Pulmonary artery endothelial cell (primary cell): ENCODE results near the gene PIP5KL1. TPM values are rescaled to one million over a fixed set of nuclear protein-coding genes. Genes with fewer than 3 reads are reported as not detected.
"Not testable (repeated sequence)": the region's sequence is repeated elsewhere in the genome, so short reads cannot be mapped to it uniquely, and the experiment has no call there.

Experiments used
- DNase-seq: peaks from one replicate; pipeline ENCODE4 v3.0.0-alpha.2; 2011; ENCODE audit warnings: low read depth, low spot score
- total RNA-seq: library from RNA; depleted of rRNA; stranded (reverse); fragments of >200 nt; gene quantifications from 2 replicates; pipeline ENCODE4 v1.2.3, GENCODE V29; 2014

Gene PIP5KL1
- total RNA-seq, 1 donor from 2014 or later: 0.79 TPM

GRCh38 chr9:127896395-127897192, 34.0 kb downstream of the PIP5KL1 start:
- DNase-seq: no peak

- DNase-seq: no peak
Observed at GRCh38 chr9:127895811-127896210, 34.8 kb downstream of the PIP5KL1 start.

- DNase-seq: no peak
Observed at GRCh38 chr9:127893392-127893791, 37.2 kb downstream of the PIP5KL1 start.

GRCh38 chr9:127892831-127893230, 37.7 kb downstream of the PIP5KL1 start:
- no peak for DNase-seq

- DNase-seq: no peak
Observed at GRCh38 chr9:127890053-127890452, 40.5 kb downstream of the PIP5KL1 start.

- no peak for DNase-seq
Observed at GRCh38 chr9:127887792-127888191, 42.8 kb downstream of the PIP5KL1 start.

GRCh38 chr9:127886401-127886972, 44.1 kb downstream of the PIP5KL1 start:
- DNase-seq: no peak

- no peak for DNase-seq
Observed at GRCh38 chr9:127885508-127886281, 44.9 kb downstream of the PIP5KL1 start.

GRCh38 chr9:127884976-127885490, 45.5 kb downstream of the PIP5KL1 start:
- DNase-seq: no peak

- DNase-seq: no peak
Observed at GRCh38 chr9:127884427-127884911, 46.1 kb downstream of the PIP5KL1 start.

- no peak for DNase-seq
Observed at GRCh38 chr9:127883959-127884358, 46.6 kb downstream of the PIP5KL1 start.

GRCh38 chr9:127881715-127882114, 48.9 kb downstream of the PIP5KL1 start:
- not testable (repeated sequence) for DNase-seq

GRCh38 chr9:127880143-127880542, 50.4 kb downstream of the PIP5KL1 start:
- DNase-seq: no peak

GRCh38 chr9:127878652-127879390, 51.8 kb downstream of the PIP5KL1 start:
- no peak for DNase-seq

- no peak for DNase-seq
Observed at GRCh38 chr9:127878001-127878651, 52.5 kb downstream of the PIP5KL1 start.

GRCh38 chr9:127877566-127877998, 53.0 kb downstream of the PIP5KL1 start, which contains the start of gene AK1:
AK1 (minus strand) TSS chr9:127877675; CDS start chr9:127874617, 3,058 bp downstream.
- DNase-seq: no peak

GRCh38 chr9:127876764-127877562, 53.6 kb downstream of the PIP5KL1 start:
- DNase-seq: no peak

GRCh38 chr9:127876026-127876763, 54.4 kb downstream of the PIP5KL1 start:
- no peak for DNase-seq
